Measurements from ENCODE around the gene VMP1. TPM values are rescaled to one million over a fixed set of nuclear protein-coding genes. Genes with fewer than 3 reads are reported as not detected.

Gene VMP1
- total and polyA plus RNA-seq, 4 donors, result 46.4 to 118 (median 71.6) TPM

DNA sequence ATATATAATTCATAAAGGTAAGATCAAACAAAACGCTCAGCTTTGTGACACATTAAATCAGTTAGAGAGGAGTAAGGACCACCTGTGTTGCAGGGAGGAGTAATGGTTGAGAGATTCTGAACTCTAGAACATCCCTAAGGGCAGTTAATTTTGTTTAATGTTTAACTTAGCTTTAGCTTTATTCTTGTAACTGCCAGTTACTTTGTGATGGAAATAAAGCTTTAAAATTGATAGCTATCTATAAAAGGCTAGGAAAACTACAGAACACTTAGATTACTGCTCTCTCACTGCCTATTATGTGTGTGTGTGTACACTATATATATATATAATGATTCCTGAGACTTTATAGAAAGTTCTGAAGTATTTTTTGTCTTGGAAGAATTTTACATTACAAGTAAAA is 38.0 kb upstream of the VMP1 start:
- 68% methylated on average over 1 of the region's 1 CpG for WGBS
- no peak for DNase-seq (ENCODE audit: low spot score)
- Histone ChIP-seq H3K27me3 (ENCODE audit: control insufficient read depth in 4 of 4, insufficient read depth in 4 of 4, low read length in 3 of 4) (no peaks in the 10 kb centered on the region), H3K4me1 (ENCODE audit: control insufficient read depth in 4 of 4, insufficient read depth in 4 of 4, low read length in 3 of 4) (no peaks in the 10 kb centered on the region), H3K27ac (ENCODE audit: low read depth in 1 of 2, low read length in 2 of 2) (no peak overlapping the region), H3K4me3 (ENCODE audit: low read depth in 1 of 3, low read length in 3 of 3) (no peak overlapping the region), H3K36me3 (ENCODE audit: control insufficient read depth in 4 of 4, insufficient read depth in 3 of 4, low read depth in 1 of 4, low read length in 3 of 4) (peaks cover 3 to 72% (median 64%) of the 10 kb centered on the region in 4 donors), H3K9me3 (ENCODE audit: control insufficient read depth in 4 of 4, low read length in 3 of 4) (no peaks in the 10 kb centered on the region), H3K9ac (ENCODE audit: low read depth in 1 of 2, low read length in 2 of 2) (no peak overlapping the region)
- no peak for TF ChIP-seq NR2F2 (IDR thresholded peaks at IDR 0.05)
- no peak for TF ChIP-seq JUND (IDR thresholded peaks at IDR 0.05)

DNA sequence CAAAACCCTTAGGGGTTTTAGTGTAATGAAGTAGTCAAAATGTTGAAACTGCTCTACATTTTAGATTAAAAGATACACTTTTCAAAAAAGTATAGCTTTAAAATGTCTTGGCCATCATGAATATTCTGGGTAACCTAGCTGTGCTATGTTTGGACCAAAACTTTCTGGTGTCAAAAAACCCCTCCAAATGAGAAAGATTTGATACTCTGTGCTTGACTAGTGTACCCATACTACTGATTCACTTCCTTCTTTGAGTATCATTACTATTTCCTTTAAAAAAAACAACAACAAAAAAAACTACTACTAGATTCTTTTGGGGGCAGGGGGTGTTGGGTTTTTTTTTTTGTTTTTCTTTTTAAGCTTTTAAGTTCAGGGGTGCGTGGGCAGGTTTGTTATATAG is 37.5 kb upstream of the VMP1 start:
- no peaks in the 10 kb centered on the region for H3K27me3 ChIP-seq (ENCODE audit: control insufficient read depth in 4 of 4, insufficient read depth in 4 of 4, low read length in 3 of 4)
- WGBS, result 93% methylated on average over 1 of the region's 1 CpG
- H3K4me1 ChIP-seq (ENCODE audit: control insufficient read depth in 4 of 4, insufficient read depth in 4 of 4, low read length in 3 of 4), result no peaks in the 10 kb centered on the region
- no peak for DNase-seq (ENCODE audit: low spot score)
- H3K27ac ChIP-seq (ENCODE audit: low read depth in 1 of 2, low read length in 2 of 2), result no peak overlapping the region
- no peak overlapping the region for H3K4me3 ChIP-seq (ENCODE audit: low read depth in 1 of 3, low read length in 3 of 3)
- no peak overlapping the region for H3K9ac ChIP-seq (ENCODE audit: low read depth in 1 of 2, low read length in 2 of 2)
- H3K36me3 ChIP-seq (ENCODE audit: control insufficient read depth in 4 of 4, insufficient read depth in 3 of 4, low read depth in 1 of 4, low read length in 3 of 4), result peaks cover 3 to 72% (median 64%) of the 10 kb centered on the region in 4 donors
- H3K9me3 ChIP-seq (ENCODE audit: control insufficient read depth in 4 of 4, low read length in 3 of 4), result no peaks in the 10 kb centered on the region
- TF ChIP-seq GABPA (IDR thresholded peaks at IDR 0.05 in 1 of 2, conservative IDR thresholded peaks at IDR 0.05 in 1 of 2), result no peak
- no peak for TF ChIP-seq HNF4G (IDR thresholded peaks at IDR 0.05)
- no peak for TF ChIP-seq FOXA2 (IDR thresholded peaks at IDR 0.05)
- TF ChIP-seq HNF4A (conservative IDR thresholded peaks at IDR 0.05), result no peak
- no peak for TF ChIP-seq YY1 (IDR thresholded peaks at IDR 0.05)
- no peak for TF ChIP-seq FOXA1 (IDR thresholded peaks at IDR 0.05)
- no peak for TF ChIP-seq RAD21 (IDR thresholded peaks at IDR 0.05)
- TF ChIP-seq, protein P1, sequence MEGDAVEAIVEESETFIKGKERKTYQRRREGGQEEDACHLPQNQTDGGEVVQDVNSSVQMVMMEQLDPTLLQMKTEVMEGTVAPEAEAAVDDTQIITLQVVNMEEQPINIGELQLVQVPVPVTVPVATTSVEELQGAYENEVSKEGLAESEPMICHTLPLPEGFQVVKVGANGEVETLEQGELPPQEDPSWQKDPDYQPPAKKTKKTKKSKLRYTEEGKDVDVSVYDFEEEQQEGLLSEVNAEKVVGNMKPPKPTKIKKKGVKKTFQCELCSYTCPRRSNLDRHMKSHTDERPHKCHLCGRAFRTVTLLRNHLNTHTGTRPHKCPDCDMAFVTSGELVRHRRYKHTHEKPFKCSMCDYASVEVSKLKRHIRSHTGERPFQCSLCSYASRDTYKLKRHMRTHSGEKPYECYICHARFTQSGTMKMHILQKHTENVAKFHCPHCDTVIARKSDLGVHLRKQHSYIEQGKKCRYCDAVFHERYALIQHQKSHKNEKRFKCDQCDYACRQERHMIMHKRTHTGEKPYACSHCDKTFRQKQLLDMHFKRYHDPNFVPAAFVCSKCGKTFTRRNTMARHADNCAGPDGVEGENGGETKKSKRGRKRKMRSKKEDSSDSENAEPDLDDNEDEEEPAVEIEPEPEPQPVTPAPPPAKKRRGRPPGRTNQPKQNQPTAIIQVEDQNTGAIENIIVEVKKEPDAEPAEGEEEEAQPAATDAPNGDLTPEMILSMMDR (IDR thresholded peaks at IDR 0.05; ENCODE audit: low read depth, low read length, missing input control), result no peak
- TF ChIP-seq JUND (IDR thresholded peaks at IDR 0.05), result no peak
- TF ChIP-seq, protein P2, sequence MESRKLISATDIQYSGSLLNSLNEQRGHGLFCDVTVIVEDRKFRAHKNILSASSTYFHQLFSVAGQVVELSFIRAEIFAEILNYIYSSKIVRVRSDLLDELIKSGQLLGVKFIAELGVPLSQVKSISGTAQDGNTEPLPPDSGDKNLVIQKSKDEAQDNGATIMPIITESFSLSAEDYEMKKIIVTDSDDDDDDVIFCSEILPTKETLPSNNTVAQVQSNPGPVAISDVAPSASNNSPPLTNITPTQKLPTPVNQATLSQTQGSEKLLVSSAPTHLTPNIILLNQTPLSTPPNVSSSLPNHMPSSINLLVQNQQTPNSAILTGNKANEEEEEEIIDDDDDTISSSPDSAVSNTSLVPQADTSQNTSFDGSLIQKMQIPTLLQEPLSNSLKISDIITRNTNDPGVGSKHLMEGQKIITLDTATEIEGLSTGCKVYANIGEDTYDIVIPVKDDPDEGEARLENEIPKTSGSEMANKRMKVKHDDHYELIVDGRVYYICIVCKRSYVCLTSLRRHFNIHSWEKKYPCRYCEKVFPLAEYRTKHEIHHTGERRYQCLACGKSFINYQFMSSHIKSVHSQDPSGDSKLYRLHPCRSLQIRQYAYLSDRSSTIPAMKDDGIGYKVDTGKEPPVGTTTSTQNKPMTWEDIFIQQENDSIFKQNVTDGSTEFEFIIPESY (IDR thresholded peaks at IDR 0.05), result no peak
- TF ChIP-seq SP1 (IDR thresholded peaks at IDR 0.05), result no peak
- TF ChIP-seq TAF1 (conservative IDR thresholded peaks at IDR 0.05), result no peak

DNA sequence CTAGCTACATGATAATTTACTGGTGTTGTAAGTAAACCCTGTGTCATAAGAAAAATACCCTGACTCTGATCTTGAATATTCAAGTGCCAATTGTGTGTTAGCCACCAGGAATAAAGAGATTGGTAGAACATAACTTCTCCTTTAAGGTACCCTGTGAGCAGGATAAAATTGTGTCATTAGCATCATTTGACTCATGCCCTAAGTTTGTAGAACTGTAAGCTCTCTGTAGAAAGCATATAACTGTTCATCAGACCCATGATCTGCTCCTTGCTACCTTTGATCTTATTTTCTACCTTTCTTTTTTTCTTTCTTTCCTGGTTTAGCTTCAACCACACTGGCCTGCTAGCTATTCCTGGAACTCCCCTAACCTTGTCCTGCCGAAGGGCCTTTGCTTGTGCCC is 36.1 kb upstream of the VMP1 start:
- Histone ChIP-seq H3K4me3 (ENCODE audit: low read depth in 1 of 3, low read length in 3 of 3) (no peak overlapping the region), H3K36me3 (ENCODE audit: control insufficient read depth in 4 of 4, insufficient read depth in 3 of 4, low read depth in 1 of 4, low read length in 3 of 4) (peaks cover 3 to 71% (median 64%) of the 10 kb centered on the region in 4 donors), H3K27ac (ENCODE audit: low read depth in 1 of 2, low read length in 2 of 2) (no peak overlapping the region), H3K9me3 (ENCODE audit: control insufficient read depth in 4 of 4, low read length in 3 of 4) (no peaks in the 10 kb centered on the region), H3K4me1 (ENCODE audit: control insufficient read depth in 4 of 4, insufficient read depth in 4 of 4, low read length in 3 of 4) (no peaks in the 10 kb centered on the region), H3K9ac (ENCODE audit: low read depth in 1 of 2, low read length in 2 of 2) (no peak overlapping the region), H3K27me3 (ENCODE audit: control insufficient read depth in 4 of 4, insufficient read depth in 4 of 4, low read length in 3 of 4) (no peaks in the 10 kb centered on the region)
- no peak for DNase-seq (ENCODE audit: low spot score)
- TF ChIP-seq FOXA1 (IDR thresholded peaks at IDR 0.05) (no peak), RAD21 (IDR thresholded peaks at IDR 0.05) (no peak)
- WGBS, result 96% methylated on average over 1 of the region's 1 CpG

Measured in liver (tissue), 9 donors.